ENCODE results near the gene EPHA10.

EPHA10 gene

DNA sequence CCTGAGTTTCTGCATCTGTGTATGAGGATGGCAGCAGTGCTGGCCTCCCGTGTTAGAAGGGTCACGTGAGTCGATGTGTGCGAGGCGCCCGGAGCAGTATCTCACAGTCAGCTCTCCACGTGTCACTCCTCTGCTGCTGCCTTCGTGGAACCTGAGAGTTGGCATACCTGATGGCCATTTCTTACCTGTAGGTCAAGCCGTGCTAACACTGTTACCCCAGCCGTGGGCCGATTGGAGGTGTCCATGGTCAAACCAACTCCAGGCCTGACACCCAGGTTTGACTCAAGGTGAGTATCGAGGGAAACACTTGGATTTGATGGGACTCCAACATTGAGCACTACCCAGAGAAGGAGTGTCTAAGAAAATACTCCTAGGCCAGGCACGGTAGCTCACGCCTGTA lies 61.9 kb downstream of the EPHA10 start:
- TF ChIP-seq REST (IDR thresholded peaks at IDR 0.05; ENCODE audit: insufficient read depth in 1 of 2, low read depth in 2 of 2, low read length in 2 of 2) (no peak), POLR2AphosphoS5 (IDR thresholded peaks at IDR 0.05; ENCODE audit: low read depth, low read length) (no peak), SIN3A (IDR thresholded peaks at IDR 0.05; ENCODE audit: borderline replicate concordance, insufficient read depth, low read length) (no peak), TAF1 (IDR thresholded peaks at IDR 0.05; ENCODE audit: borderline replicate concordance, insufficient read depth, low read length) (no peak), FOXP2 (optimal IDR thresholded peaks at IDR 0.05; ENCODE audit: borderline replicate concordance, extremely low read depth, extremely low read length, insufficient read depth) (no peak)

GRCh38 chr1:37701051-37701450 lies 63.9 kb downstream of the EPHA10 start:
- TF ChIP-seq REST (IDR thresholded peaks at IDR 0.05; ENCODE audit: insufficient read depth in 1 of 2, low read depth in 2 of 2, low read length in 2 of 2), result no peak
- no peak for TF ChIP-seq SIN3A (IDR thresholded peaks at IDR 0.05; ENCODE audit: borderline replicate concordance, insufficient read depth, low read length)
- TF ChIP-seq TAF1 (IDR thresholded peaks at IDR 0.05; ENCODE audit: borderline replicate concordance, insufficient read depth, low read length), result no peak
- no peak for TF ChIP-seq POLR2AphosphoS5 (IDR thresholded peaks at IDR 0.05; ENCODE audit: low read depth, low read length)
- no peak for TF ChIP-seq FOXP2 (optimal IDR thresholded peaks at IDR 0.05; ENCODE audit: borderline replicate concordance, extremely low read depth, extremely low read length, insufficient read depth)

GRCh38 chr1:37699147-37699546 lies 65.8 kb downstream of the EPHA10 start:
- no peak for TF ChIP-seq TAF1 (IDR thresholded peaks at IDR 0.05; ENCODE audit: borderline replicate concordance, insufficient read depth, low read length)
- no peak for TF ChIP-seq POLR2AphosphoS5 (IDR thresholded peaks at IDR 0.05; ENCODE audit: low read depth, low read length)
- no peak for TF ChIP-seq SIN3A (IDR thresholded peaks at IDR 0.05; ENCODE audit: borderline replicate concordance, insufficient read depth, low read length)
- TF ChIP-seq REST (IDR thresholded peaks at IDR 0.05; ENCODE audit: insufficient read depth in 1 of 2, low read depth in 2 of 2, low read length in 2 of 2), result no peak
- TF ChIP-seq FOXP2 (optimal IDR thresholded peaks at IDR 0.05; ENCODE audit: borderline replicate concordance, extremely low read depth, extremely low read length, insufficient read depth), result no peak

GRCh38 chr1:37697737-37698136 lies 67.2 kb downstream of the EPHA10 start:
- TF ChIP-seq REST (IDR thresholded peaks at IDR 0.05; ENCODE audit: insufficient read depth in 1 of 2, low read depth in 2 of 2, low read length in 2 of 2) (no peak), SIN3A (IDR thresholded peaks at IDR 0.05; ENCODE audit: borderline replicate concordance, insufficient read depth, low read length) (no peak), FOXP2 (optimal IDR thresholded peaks at IDR 0.05; ENCODE audit: borderline replicate concordance, extremely low read depth, extremely low read length, insufficient read depth) (no peak)

DNA sequence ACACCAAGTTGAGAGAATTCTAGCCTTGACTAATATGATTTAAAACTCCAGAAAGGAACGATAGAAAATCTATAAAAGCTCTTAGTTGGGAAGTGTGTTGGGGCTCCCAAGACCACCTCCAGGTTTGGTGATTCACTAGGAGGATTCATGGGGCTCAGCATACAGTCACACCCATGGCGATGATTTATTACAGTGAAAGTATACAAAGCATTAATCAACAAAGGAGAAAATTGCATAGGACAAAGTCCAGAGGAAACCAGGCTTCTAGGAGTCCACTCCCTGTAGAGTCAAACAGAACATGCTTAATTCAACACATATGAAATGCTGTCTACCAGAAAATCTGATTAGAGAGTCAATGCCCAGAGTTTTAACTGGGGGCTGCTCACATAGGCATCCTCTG lies 67.8 kb downstream of the EPHA10 start:
- TF ChIP-seq TAF1 (IDR thresholded peaks at IDR 0.05; ENCODE audit: borderline replicate concordance, insufficient read depth, low read length), result no peak
- TF ChIP-seq REST (IDR thresholded peaks at IDR 0.05; ENCODE audit: insufficient read depth in 1 of 2, low read depth in 2 of 2, low read length in 2 of 2), result no peak
- no peak for TF ChIP-seq POLR2AphosphoS5 (IDR thresholded peaks at IDR 0.05; ENCODE audit: low read depth, low read length)
- no peak for TF ChIP-seq SIN3A (IDR thresholded peaks at IDR 0.05; ENCODE audit: borderline replicate concordance, insufficient read depth, low read length)
- TF ChIP-seq FOXP2 (optimal IDR thresholded peaks at IDR 0.05; ENCODE audit: borderline replicate concordance, extremely low read depth, extremely low read length, insufficient read depth), result no peak

All from PFSK-1 (cell line).